SK-MEL-5 (cell line): ENCODE measurements around the gene MPST. TPM values are rescaled to one million over a fixed set of nuclear protein-coding genes. Genes with fewer than 3 reads are reported as not detected.
A peak's percentile ranks its signal among the peaks of the same experiment; 100 is the strongest.
"Not testable (repeated sequence)": the region's sequence is repeated elsewhere in the genome, so short reads cannot be mapped to it uniquely, and the experiment has no call there.

ENCODE experiments used
- DNase-seq: peaks from one replicate; pipeline ENCODE4 v3.0.0-alpha.2; 2016; ENCODE audit warnings: low read depth, low spot score
- in situ Hi-C: cut with HindIII; loops from 2 replicates; pipeline ENCODE4 v1.10.0; 2016; ENCODE audit warnings: low sequenced_read_pairs, high pct_unique_total_duplicates, low pct_unique_long_range_greater_than_20kb
- total RNA-seq: library from RNA; depleted of rRNA; stranded (reverse); fragments of >200 nt; shearing (Covaris generic); gene quantifications from 2 replicates; pipeline ENCODE4 v1.2.3, GENCODE V29; 2014

Gene MPST
- total RNA-seq, 1 experiment from 2014 or later, result 50.2 TPM

GRCh38 chr22:37063431-37064420 is 44.2 kb downstream of the MPST start:
- in situ Hi-C loops, result loop anchor here (25.0 kb wide), 1 partner anchor 124 kb away; the partner anchor contains the start of gene C1QTNF6
- no peak for DNase-seq

GRCh38 chr22:37064553-37064952 is 45.0 kb downstream of the MPST start:
- in situ Hi-C loops, result loop anchor here (25.0 kb wide), 1 partner anchor 123 kb away; the partner anchor contains the start of gene C1QTNF6
- no peak for DNase-seq

GRCh38 chr22:37065180-37065579 is 45.6 kb downstream of the MPST start:
- no peak for DNase-seq
- in situ Hi-C loops, result loop anchor here (25.0 kb wide), 1 partner anchor 122 kb away; the partner anchor contains the start of gene C1QTNF6

GRCh38 chr22:37065961-37066360 is 46.4 kb downstream of the MPST start:
- DNase-seq, result no peak
- in situ Hi-C loops, result loop anchor here (25.0 kb wide), 1 partner anchor 121 kb away; the partner anchor contains the start of gene C1QTNF6

GRCh38 chr22:37067428-37067827 is 47.9 kb downstream of the MPST start:
- DNase-seq, result no peak
- in situ Hi-C loops, result loop anchor here (25.0 kb wide), 1 partner anchor 120 kb away; the partner anchor contains the start of gene C1QTNF6

GRCh38 chr22:37068859-37069258 is 49.3 kb downstream of the MPST start:
- in situ Hi-C loops, result loop anchor here (25.0 kb wide), 1 partner anchor 118 kb away; the partner anchor contains the start of gene C1QTNF6

GRCh38 chr22:37069319-37069718 is 49.8 kb downstream of the MPST start:
- DNase-seq, result no peak
- in situ Hi-C loops, result loop anchor here (25.0 kb wide), 1 partner anchor 118 kb away; the partner anchor contains the start of gene C1QTNF6

More at GRCh38 chr22:37068859-37069258, 49.3 kb downstream of the MPST start:
- no peak for DNase-seq

GRCh38 chr22:37069719-37070118 is 50.2 kb downstream of the MPST start:
- DNase-seq, result no peak
- in situ Hi-C loops, result loop anchor here (25.0 kb wide), 1 partner anchor 118 kb away; the partner anchor contains the start of gene C1QTNF6

- DNase-seq, result no peak
- in situ Hi-C loops, result loop anchor here (25.0 kb wide), 1 partner anchor 117 kb away; the partner anchor contains the start of gene C1QTNF6
Measured at GRCh38 chr22:37070334-37070733, 50.8 kb downstream of the MPST start.

GRCh38 chr22:37070744-37071143 is 51.2 kb downstream of the MPST start:
- in situ Hi-C loops, result loop anchor here (25.0 kb wide), 1 partner anchor 117 kb away; the partner anchor contains the start of gene C1QTNF6

GRCh38 chr22:37071850-37072592 is 52.5 kb downstream of the MPST start:
- DNase-seq, result not testable (repeated sequence)
- in situ Hi-C loops, result loop anchor here (25.0 kb wide), 1 partner anchor 115 kb away; the partner anchor contains the start of gene C1QTNF6

More at GRCh38 chr22:37070744-37071143, 51.2 kb downstream of the MPST start:
- no peak for DNase-seq

GRCh38 chr22:37072673-37073072 is 53.1 kb downstream of the MPST start:
- in situ Hi-C loops, result loop anchor here (25.0 kb wide), 1 partner anchor 115 kb away; the partner anchor contains the start of gene C1QTNF6
- DNase-seq, result no peak

GRCh38 chr22:37074537-37074936 is 55.0 kb downstream of the MPST start:
- in situ Hi-C loops, result loop anchor here (25.0 kb wide), 1 partner anchor 113 kb away; the partner anchor contains the start of gene C1QTNF6
- no peak for DNase-seq

- DNase-seq, result no peak
- in situ Hi-C loops, result no loop called here
Measured at GRCh38 chr22:37075046-37075445, 55.5 kb downstream of the MPST start.

GRCh38 chr22:37075822-37076433 is 56.4 kb downstream of the MPST start:
- no peak for DNase-seq
- in situ Hi-C loops, result no loop called here

- in situ Hi-C loops, result no loop called here
Measured at GRCh38 chr22:37077802-37078448, 58.4 kb downstream of the MPST start.

More at GRCh38 chr22:37077802-37078448, 58.4 kb downstream of the MPST start:
- peak; percentile 63 for DNase-seq
